GM10248 (cell line): ENCODE measurements around the gene FRMD4B.

Source experiments
- CTCF ChIA-PET: fragments of 300-600 bp; sonication (Branson Sonifier 250); formaldehyde crosslinking; extraction: SDS; loops from one replicate; lab custom pipeline; 2021; ENCODE audit warnings: antibody characterized with exemption; lab: Yijun Ruan, JAX
- POLR2A ChIA-PET: fragments of 350-650 bp; sonication (Branson Sonifier 250); formaldehyde crosslinking; extraction: SDS; loops from one replicate; lab custom pipeline; 2020; ENCODE audit warnings: antibody characterized with exemption; lab: Yijun Ruan, JAX
- DNase-seq: peaks from one replicate; pipeline ENCODE4 v3.0.0; 2012; ENCODE audit errors: extremely low spot score
- CTCF ChIP-seq: IDR thresholded peaks from 2 replicates; pipeline ENCODE4 v1.5.1; 2012; ENCODE audit warnings: mild to moderate bottlenecking, low read depth; ENCODE audit errors: extremely low read depth, missing control alignments, control extremely low read depth

The FRMD4B gene

GRCh38 chr3:69300296-69300695, 85.6 kb downstream of the FRMD4B start:
- ChIA-PET CTCF (interaction anchor here (0.9 to 1.8 kb wide), 5 partner anchors 9 to 179 kb away, joined by 3 to 5 read pairs (median 3); no protein-coding TSS in a partner anchor), POLR2A (no interaction called here)
- no peak for DNase-seq
- no peak for TF ChIP-seq CTCF

GRCh38 chr3:69299344-69299743, 86.5 kb downstream of the FRMD4B start:
- ChIA-PET CTCF (interaction anchor here (1.0 to 1.1 kb wide), 2 partner anchors 56 to 137 kb away, joined by 3 read pairs; no protein-coding TSS in a partner anchor), POLR2A (no interaction called here)
- no peak for TF ChIP-seq CTCF
- no peak for DNase-seq

GRCh38 chr3:69297501-69297900, 88.4 kb downstream of the FRMD4B start:
- CTCF ChIA-PET, result interaction anchor here (0.6 to 5.5 kb wide), 3 partner anchors 9 to 136 kb away, joined by 3 to 37 read pairs (median 4); no protein-coding TSS in a partner anchor

GRCh38 chr3:69296995-69297394, 88.9 kb downstream of the FRMD4B start:
- POLR2A ChIA-PET, result no interaction called here

More at GRCh38 chr3:69297501-69297900, 88.4 kb downstream of the FRMD4B start:
- POLR2A ChIA-PET, result no interaction called here
- DNase-seq, result no peak
- no peak for TF ChIP-seq CTCF

GRCh38 chr3:69294014-69294766, 91.7 kb downstream of the FRMD4B start:
- DNase-seq, result peak; percentile 20
- no peak for TF ChIP-seq CTCF
- CTCF ChIA-PET, result interaction anchor here (0.9 to 5.5 kb wide), 6 partner anchors 12 to 174 kb away, joined by 3 to 37 read pairs (median 6); no protein-coding TSS in a partner anchor
- POLR2A ChIA-PET, result no interaction called here

More at GRCh38 chr3:69296995-69297394, 88.9 kb downstream of the FRMD4B start:
- CTCF ChIA-PET, result interaction anchor here (0.6 to 5.5 kb wide), 3 partner anchors 9 to 135 kb away, joined by 3 to 37 read pairs (median 4); no protein-coding TSS in a partner anchor
- DNase-seq, result no peak
- no peak for TF ChIP-seq CTCF

GRCh38 chr3:69292959-69293574, 92.8 kb downstream of the FRMD4B start:
- no peak for TF ChIP-seq CTCF
- CTCF ChIA-PET, result interaction anchor here (1.2 to 5.5 kb wide), 3 partner anchors 13 to 131 kb away, joined by 3 to 37 read pairs (median 26); no protein-coding TSS in a partner anchor
- POLR2A ChIA-PET, result no interaction called here
- no peak for DNase-seq
